NCI-H2196 (cell line): ENCODE data around the gene SASS6.

Source experiments
- DNase-seq: peaks from one replicate; lab custom pipeline; 2025; ENCODE audit not compliant: unreplicated experiment; lab: John Stamatoyannopoulos, UW

The SASS6 gene

GRCh38 chr1:100115524-100115923 is 17.2 kb downstream of the SASS6 start:
- no peak for DNase-seq

- DNase-seq: no peak
These were observed 23.1 kb downstream of the SASS6 start for GRCh38 chr1:100109554-100110066.

GRCh38 chr1:100107696-100108095 is 25.0 kb downstream of the SASS6 start:
- no peak for DNase-seq

GRCh38 chr1:100101564-100101963 is 31.2 kb downstream of the SASS6 start:
- DNase-seq: no peak

GRCh38 chr1:100100202-100100601 is 32.5 kb downstream of the SASS6 start:
- DNase-seq: no peak

GRCh38 chr1:100090471-100090870 is 42.3 kb downstream of the SASS6 start:
- no peak for DNase-seq

GRCh38 chr1:100089082-100089481 is 43.6 kb downstream of the SASS6 start:
- no peak for DNase-seq

GRCh38 chr1:100087396-100087795 is 45.3 kb downstream of the SASS6 start:
- no peak for DNase-seq

- no peak for DNase-seq
These were observed 52.4 kb downstream of the SASS6 start for GRCh38 chr1:100080331-100080730.

- DNase-seq: no peak
These were observed 55.2 kb downstream of the SASS6 start for GRCh38 chr1:100077531-100077930.

- DNase-seq: no peak
These were observed 56.0 kb downstream of the SASS6 start for GRCh38 chr1:100076744-100077143.

- DNase-seq: no peak
These were observed 56.4 kb downstream of the SASS6 start for GRCh38 chr1:100076319-100076718.

GRCh38 chr1:100075773-100076172 is 57.0 kb downstream of the SASS6 start:
- no peak for DNase-seq

- no peak for DNase-seq
These were observed 57.9 kb downstream of the SASS6 start for GRCh38 chr1:100074604-100075395.

GRCh38 chr1:100073531-100073930 is 59.2 kb downstream of the SASS6 start:
- DNase-seq: no peak

- no peak for DNase-seq
These were observed 62.4 kb downstream of the SASS6 start for GRCh38 chr1:100070201-100070939.

GRCh38 chr1:100065969-100066227 is 66.8 kb downstream of the SASS6 start:
- no peak for DNase-seq

GRCh38 chr1:100065183-100065968 is 67.4 kb downstream of the SASS6 start:
- DNase-seq: no peak

- no peak for DNase-seq
These were observed 71.0 kb downstream of the SASS6 start for GRCh38 chr1:100061681-100062080.

GRCh38 chr1:100053727-100054126 is 79.0 kb downstream of the SASS6 start:
- DNase-seq: no peak

- no peak for DNase-seq
These were observed 79.6 kb downstream of the SASS6 start for GRCh38 chr1:100053119-100053518.

- no peak for DNase-seq
These were observed 80.8 kb downstream of the SASS6 start for GRCh38 chr1:100051893-100052292.
